Ovary (tissue), 9 donors: ENCODE measurements around the gene CMIP. TPM values are rescaled to one million over a fixed set of nuclear protein-coding genes. Genes with fewer than 3 reads are reported as not detected.

Source experiments
- DNase-seq, 5 donors: peaks; one replicate each; pipeline ENCODE4 v3.0.0-alpha.2; 2019 to 2020
- H3K27ac ChIP-seq, 2 donors: fragments of 200-600 bp; one replicate each; pipeline versions ENCODE4 v1.5.1 to v1.8.0; 2019 to 2022
- H3K27me3 ChIP-seq: fragments of 200-600 bp; one replicate; pipeline ENCODE4 v1.8.0; 2022
- H3K36me3 ChIP-seq: fragments of 200-600 bp; sonication (generic); one replicate; pipeline ENCODE4 v1.5.1; 2019
- H3K4me1 ChIP-seq: one replicate; pipeline ENCODE4 v1.8.1; 2013; ENCODE audit warnings: mild to moderate bottlenecking, moderate library complexity; ENCODE audit not compliant: insufficient read depth
- H3K4me3 ChIP-seq: fragments of 200-600 bp; sonication (generic); one replicate; pipeline ENCODE4 v1.5.1; 2017
- H3K9me3 ChIP-seq, 2 donors: fragments of 200-600 bp in 1 of 2; sonication (generic) in 1 of 2; one replicate each; pipeline versions ENCODE4 v1.5.1 to v1.8.1; 2013 to 2019; ENCODE audit warnings: mild to moderate bottlenecking in 1 of 2, moderate library complexity in 1 of 2
- CTCF ChIP-seq, 3 donors: fragments of 450-650 bp in 2 of 3; fragments of 200-600 bp in 1 of 3; IDR thresholded peaks; one replicate each; pipeline versions ENCODE4 v1.5.1 to v1.8.0; 2016 to 2022; ENCODE audit warnings: antibody characterized with exemption in 3 of 3, mild to moderate bottlenecking in 1 of 3
- EP300 ChIP-seq: sonication (generic); formaldehyde crosslinking; IDR thresholded peaks from one replicate; pipeline ENCODE4 v1.6.1; 2017; ENCODE audit warnings: antibody characterized with exemption
- POLR2A ChIP-seq: fragments of 450-650 bp; IDR thresholded peaks from one replicate; pipeline ENCODE4 v1.6.1; 2017; ENCODE audit warnings: antibody characterized with exemption, mild to moderate bottlenecking, moderate library complexity
- WGBS, 3 donors: extraction: QIAGEN DNeasy Blood & Tissue Kit in 1 of 3; methylation state at CpG; one replicate each; pipeline versions ENCODE4 v1.1.5 to v1.1.7; 2013 to 2017; 5-methylcytosine and 5-hydroxymethylcytosine counted together
- intact Hi-C, 4 donors: fragments of 100-400 bp; cut with DNase I; formaldehyde crosslinking; loops; one replicate each; pipeline versions ENCODE4 v1.11.0 to v1.15.1; 2022 to 2023
- polyA plus RNA-seq, 2 donors: library from polyadenylated mRNA; stranded (reverse); fragments of 200-250 nt in 1 of 2; fragments of 350-450 nt in 1 of 2; fragmentation: Illumina TruSeq in 1 of 2; extraction: RNeasy Lipid Tissue Mini Kit (QIAGEN cat#74804) in 1 of 2; gene quantifications; one replicate each; pipeline ENCODE4 v1.2.3, GENCODE V29; 2013 to 2014
- total RNA-seq, 7 donors: library from RNA; depleted of rRNA in 2 of 7; stranded (reverse); fragments of >200 nt in 2 of 7; fragmentation: NEBNext Ultra II Directional in 3 of 7; extraction: Animal tissue kit (Norgen Biotek cat#: 25700) in 3 of 7; gene quantifications; one replicate each; pipeline versions ENCODE4 v1.1.0 to v1.2.4, GENCODE V29; 2016 to 2023
- donor health status: DM: no; HTN: no; CAD: no; lungs with moderate emphysema.
- donor health status: DM: no; HTN: no; CAD: no.
- donor health status: Bipolar disorder and iron deficiency.
- donor health status: DM: yes; HTN: yes; CAD: no.
- donor health status: DM: no; HTN: no; CAD: no.
- donor health status: DM: yes; HTN: yes; CAD: no.

Gene CMIP
- total and polyA plus RNA-seq, 9 donors: 19.4 to 68.2 (median 38.7) TPM

GRCh38 chr16:81467815-81468214, 23.2 kb downstream of the CMIP start:
- no peak overlapping the region for H3K27ac ChIP-seq
- peaks cover 5% of the 10 kb centered on the region for H3K4me1 ChIP-seq
- 86 to 89% (median 89%) methylated on average over 8 of the region's 8 CpGs for WGBS, 3 donors
- no peaks in the 10 kb centered on the region for H3K27me3 ChIP-seq
- no peaks in the 10 kb centered on the region for H3K36me3 ChIP-seq
- no peak for DNase-seq
- H3K9me3 ChIP-seq: no peaks in the 10 kb centered on the region
- no peak for TF ChIP-seq POLR2A
- TF ChIP-seq EP300: no peak
- no peak for TF ChIP-seq CTCF (IDR thresholded peaks at IDR 0.05)
- intact Hi-C loops: no loop called here
- H3K4me3 ChIP-seq: no peak overlapping the region

GRCh38 chr16:81468269-81468902, 23.8 kb downstream of the CMIP start:
- Histone ChIP-seq H3K36me3 (no peaks in the 10 kb centered on the region), H3K27me3 (no peaks in the 10 kb centered on the region), H3K4me1 (peaks cover 5% of the 10 kb centered on the region), H3K4me3 (no peak overlapping the region), H3K27ac (no peak overlapping the region), H3K9me3 (no peaks in the 10 kb centered on the region)
- no peak for DNase-seq
- TF ChIP-seq CTCF (IDR thresholded peaks at IDR 0.05) (no peak), POLR2A (no peak), EP300 (no peak)
- intact Hi-C loops: no loop called here
- WGBS, 3 donors: 96 to 97% (median 97%) methylated on average over 19 of the region's 19 CpGs

GRCh38 chr16:81469183-81469677, 24.6 kb downstream of the CMIP start:
- no peak for DNase-seq
- WGBS, 3 donors: 86 to 89% (median 87%) methylated on average over 4 of the region's 4 CpGs
- Histone ChIP-seq H3K9me3 (no peaks in the 10 kb centered on the region), H3K27me3 (no peaks in the 10 kb centered on the region), H3K36me3 (no peaks in the 10 kb centered on the region), H3K4me1 (peaks cover 7% of the 10 kb centered on the region), H3K27ac (no peak overlapping the region), H3K4me3 (no peak overlapping the region)
- intact Hi-C loops: no loop called here
- TF ChIP-seq CTCF (IDR thresholded peaks at IDR 0.05) (no peak), POLR2A (no peak), EP300 (no peak)

GRCh38 chr16:81469710-81470535, 25.3 kb downstream of the CMIP start:
- Histone ChIP-seq H3K4me1 (peaks cover 7% of the 10 kb centered on the region), H3K4me3 (no peak overlapping the region), H3K27ac (no peak overlapping the region), H3K27me3 (no peaks in the 10 kb centered on the region), H3K9me3 (no peaks in the 10 kb centered on the region), H3K36me3 (no peaks in the 10 kb centered on the region)
- DNase-seq: no peak
- TF ChIP-seq POLR2A: no peak
- TF ChIP-seq EP300: no peak
- TF ChIP-seq CTCF (IDR thresholded peaks at IDR 0.05): no peak
- intact Hi-C loops: no loop called here
- 65 to 73% (median 70%) methylated on average over 13 of the region's 13 CpGs for WGBS, 3 donors
